Measurements from ENCODE around the gene ETV4.

- TF ChIP-seq CTCF (IDR thresholded peaks at IDR 0.05) (no peak), POLR2A (IDR thresholded peaks at IDR 0.05) (no peak)
Observed at GRCh38 chr17:43534909-43535308, 11.2 kb downstream of the ETV4 start.
